Astrocyte of the spinal cord (primary cell): ENCODE data around the gene AHSP.
"Not testable (repeated sequence)": the region's sequence is repeated elsewhere in the genome, so short reads cannot be mapped to it uniquely, and the experiment has no call there.

Experiments used
- DNase-seq: peaks from one replicate; pipeline ENCODE4 v3.0.0; 2011; ENCODE audit warnings: low read depth, low spot score
- H3K4me3 ChIP-seq: 2 replicates; pipeline ENCODE4 v1.5.1; 2011; ENCODE audit warnings: low read depth, mild to moderate bottlenecking, low read length, moderate library complexity
- CTCF ChIP-seq: IDR thresholded peaks from 2 replicates; pipeline ENCODE4 v1.5.1; 2012; ENCODE audit warnings: low read depth, mild to moderate bottlenecking, low read length, inconsistent platforms
- in situ Hi-C: cut with HindIII; loops from 2 replicates; pipeline ENCODE4 v1.10.0; 2017; ENCODE audit warnings: low sequenced_read_pairs

The AHSP gene

GRCh38 chr16:31521368-31521767 is 6.3 kb upstream of the AHSP start:
- no peak overlapping the region for H3K4me3 ChIP-seq
- in situ Hi-C loops = no loop called here
- TF ChIP-seq CTCF = no peak
- DNase-seq = no peak

GRCh38 chr16:31522071-31522470 is 5.6 kb upstream of the AHSP start:
- H3K4me3 ChIP-seq = no peak overlapping the region
- DNase-seq = no peak
- in situ Hi-C loops = no loop called here
- no peak for TF ChIP-seq CTCF

DNA sequence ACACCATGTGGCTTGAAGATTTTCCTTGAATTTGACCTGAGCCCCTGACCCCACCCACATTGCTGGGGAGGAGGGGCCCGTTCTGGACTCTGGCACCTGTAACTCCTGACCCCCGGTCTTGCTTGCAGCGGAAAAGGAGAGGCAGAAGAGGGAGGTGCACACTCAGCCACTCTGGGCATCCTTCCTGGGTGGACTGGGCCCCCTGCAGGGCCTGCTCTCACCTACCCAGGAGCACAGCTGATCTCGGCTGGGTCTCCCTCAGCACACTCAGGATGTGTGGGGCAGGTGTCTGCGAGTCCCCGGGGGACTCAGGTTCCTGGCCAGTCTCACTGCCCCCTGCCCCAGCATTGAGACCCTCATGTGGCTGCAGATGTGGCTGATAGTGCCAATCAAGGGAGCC is 3.9 kb upstream of the AHSP start:
- H3K4me3 ChIP-seq, in situ Hi-C loops: not testable (repeated sequence)

GRCh38 chr16:31525113-31525512 is 2.6 kb upstream of the AHSP start:
- no peak overlapping the region for H3K4me3 ChIP-seq
- no peak for DNase-seq
- in situ Hi-C loops = no loop called here
- TF ChIP-seq CTCF = no peak

More for the DNA sequence above, 3.9 kb upstream of the AHSP start:
- DNase-seq = not testable (repeated sequence)

GRCh38 chr16:31528523-31529107 is 915 bp downstream of the AHSP start:
- no peak for TF ChIP-seq CTCF
- no peak overlapping the region for H3K4me3 ChIP-seq
- in situ Hi-C loops = no loop called here
- no peak for DNase-seq

- TF ChIP-seq CTCF = no peak
- DNase-seq = peak; percentile 13
- no peak overlapping the region for H3K4me3 ChIP-seq
- in situ Hi-C loops = no loop called here
Measured at GRCh38 chr16:31529108-31529936, 1.6 kb downstream of the AHSP start.

GRCh38 chr16:31529937-31530312 is 2.2 kb downstream of the AHSP start:
- TF ChIP-seq CTCF = no peak
- in situ Hi-C loops = no loop called here
- no peak overlapping the region for H3K4me3 ChIP-seq
- DNase-seq = no peak
